Loucy (cell line): ENCODE results near the gene CDHR4.

ENCODE experiments used
- EZH2phosphoT487 ChIP-seq: fragments of 200-600 bp; IDR thresholded peaks from 2 replicates; pipeline ENCODE4 v1.6.1; 2018; ENCODE audit warnings: antibody characterized with exemption, mild to moderate bottlenecking, moderate library complexity, borderline replicate concordance
- TF ChIP-seq, protein P1 (sequence below): fragments of 200-600 bp; sonication (generic); conservative IDR thresholded peaks from 2 replicates; pipeline ENCODE4 v1.5.1; 2014; ENCODE audit warnings: mild to moderate bottlenecking, antibody characterized with exemption, low read length

- TF ChIP-seq, protein P1, sequence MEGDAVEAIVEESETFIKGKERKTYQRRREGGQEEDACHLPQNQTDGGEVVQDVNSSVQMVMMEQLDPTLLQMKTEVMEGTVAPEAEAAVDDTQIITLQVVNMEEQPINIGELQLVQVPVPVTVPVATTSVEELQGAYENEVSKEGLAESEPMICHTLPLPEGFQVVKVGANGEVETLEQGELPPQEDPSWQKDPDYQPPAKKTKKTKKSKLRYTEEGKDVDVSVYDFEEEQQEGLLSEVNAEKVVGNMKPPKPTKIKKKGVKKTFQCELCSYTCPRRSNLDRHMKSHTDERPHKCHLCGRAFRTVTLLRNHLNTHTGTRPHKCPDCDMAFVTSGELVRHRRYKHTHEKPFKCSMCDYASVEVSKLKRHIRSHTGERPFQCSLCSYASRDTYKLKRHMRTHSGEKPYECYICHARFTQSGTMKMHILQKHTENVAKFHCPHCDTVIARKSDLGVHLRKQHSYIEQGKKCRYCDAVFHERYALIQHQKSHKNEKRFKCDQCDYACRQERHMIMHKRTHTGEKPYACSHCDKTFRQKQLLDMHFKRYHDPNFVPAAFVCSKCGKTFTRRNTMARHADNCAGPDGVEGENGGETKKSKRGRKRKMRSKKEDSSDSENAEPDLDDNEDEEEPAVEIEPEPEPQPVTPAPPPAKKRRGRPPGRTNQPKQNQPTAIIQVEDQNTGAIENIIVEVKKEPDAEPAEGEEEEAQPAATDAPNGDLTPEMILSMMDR = no peak
- no peak for TF ChIP-seq EZH2phosphoT487
Measured at GRCh38 chr3:49813497-49814174, 14.0 kb upstream of the CDHR4 start, which contains the start of gene UBA7.
